Astrocyte of the hippocampus (primary cell): ENCODE data around the gene NME9.
A peak's percentile ranks its signal among the peaks of the same experiment; 100 is the strongest.
"Not testable (repeated sequence)": the region's sequence is repeated elsewhere in the genome, so short reads cannot be mapped to it uniquely, and the experiment has no call there.

ENCODE experiments used
- DNase-seq: peaks from one replicate; pipeline ENCODE4 v3.0.0; 2011; ENCODE audit warnings: low read depth, low spot score

The NME9 gene

GRCh38 chr3:138329127-138329983, at the start of gene NME9:
Gene NME9 (minus strand): TSS chr3:138329851. CDS start chr3:138329335, 516 bp downstream.
- peak; percentile 93 for DNase-seq

GRCh38 chr3:138378990-138379389, 49.3 kb upstream of the NME9 start:
- no peak for DNase-seq

- DNase-seq = no peak
Measured at GRCh38 chr3:138378331-138378730, 48.7 kb upstream of the NME9 start.

GRCh38 chr3:138377804-138378203, 48.2 kb upstream of the NME9 start:
- DNase-seq = no peak

- not testable (repeated sequence) for DNase-seq
Measured at GRCh38 chr3:138377212-138377611, 47.6 kb upstream of the NME9 start.

- DNase-seq = no peak
Measured at GRCh38 chr3:138376663-138377062, 47.0 kb upstream of the NME9 start.

GRCh38 chr3:138375447-138375846, 45.8 kb upstream of the NME9 start:
- DNase-seq = no peak

GRCh38 chr3:138374573-138375134, 45.0 kb upstream of the NME9 start:
- DNase-seq = no peak

GRCh38 chr3:138373736-138374094, 44.1 kb upstream of the NME9 start:
- DNase-seq = no peak

- DNase-seq = no peak
Measured at GRCh38 chr3:138373087-138373735, 43.6 kb upstream of the NME9 start.

GRCh38 chr3:138371070-138371965, 41.7 kb upstream of the NME9 start:
- no peak for DNase-seq

- DNase-seq = no peak
Measured at GRCh38 chr3:138370321-138370720, 40.7 kb upstream of the NME9 start.

GRCh38 chr3:138369151-138369900, 39.7 kb upstream of the NME9 start:
- DNase-seq = no peak

- peak; percentile 19 for DNase-seq
Measured at GRCh38 chr3:138367911-138368310, 38.3 kb upstream of the NME9 start.

GRCh38 chr3:138367326-138367850, 37.7 kb upstream of the NME9 start:
- no peak for DNase-seq

- DNase-seq = no peak
Measured at GRCh38 chr3:138366006-138366759, 36.5 kb upstream of the NME9 start.

- DNase-seq = no peak
Measured at GRCh38 chr3:138365253-138365555, 35.6 kb upstream of the NME9 start.

GRCh38 chr3:138364356-138365252, 35.0 kb upstream of the NME9 start:
- DNase-seq = no peak

- no peak for DNase-seq
Measured at GRCh38 chr3:138363322-138363721, 33.7 kb upstream of the NME9 start.
